HepG2 (cell line): ENCODE data around the gene SDK2. TPM values are rescaled to one million over a fixed set of nuclear protein-coding genes. Genes with fewer than 3 reads are reported as not detected.

Experiments used
- ATAC-seq: fragments of 200-7000 bp; cut with Tn5 transposase; 3 replicates; pipeline ENCODE4 v1.9.1; 2020; ENCODE audit warnings: mild to moderate bottlenecking, moderate library complexity
- BruUV-seq: library from RNA; stranded (reverse); fragments of 400-500 nt; replicated peaks from 2 replicates; lab custom pipeline; 2021; lab: Mats Ljungman, UMichigan
- CTCF ChIA-PET: fragments of 300-600 bp; formaldehyde crosslinking; extraction: SDS; loops from one replicate; lab custom pipeline; 2021; ENCODE audit warnings: low total read pairs, inconsistent platforms, low intra/inter-chr PET ratio; lab: Yijun Ruan, JAX
- POLR2A ChIA-PET: fragments of 350-600 bp; sonication (Branson Sonifier 250); formaldehyde crosslinking; loops from one replicate; lab custom pipeline; 2020; ENCODE audit warnings: antibody characterized with exemption, inconsistent platforms; lab: Yijun Ruan, JAX
- DNase-seq: peaks from one replicate; pipeline ENCODE4 v3.0.0-alpha.2; 2015; ENCODE audit warnings: low spot score
- FAIRE-seq: peaks from 3 replicates; lab custom pipeline; 2011; peaks lifted over from hg19 to GRCh38; lab: Jason Lieb, UNC
- H2AFZ ChIP-seq: one replicate; pipeline ENCODE4 v1.6.1; 2011; ENCODE audit warnings: low read length, inconsistent platforms
- H3K27ac ChIP-seq: fragments of 300-600 bp; 3 replicates; pipeline ENCODE4 v1.8.0; 2011; ENCODE audit warnings: mixed run types, mild to moderate bottlenecking, mixed read lengths, low read length, inconsistent platforms; ENCODE audit not compliant: insufficient read depth; ENCODE audit errors: extremely low read length
- H3K27me3 ChIP-seq, 2 experiments: fragments of 200-600 bp in 1 of 2; 2 replicates in 1 of 2; 3 replicates in 1 of 2; pipeline versions ENCODE4 v1.6.0 to v1.8.0; 2011; ENCODE audit warnings: low read length in 2 of 2, mild to moderate bottlenecking in 2 of 2, moderate library complexity in 2 of 2, inconsistent platforms in 1 of 2; ENCODE audit not compliant: insufficient read depth in 2 of 2, control insufficient read depth in 1 of 2
- H3K36me3 ChIP-seq, 2 experiments: fragments of 200-600 bp in 1 of 2; replicated peaks in 1 of 2; 2 replicates in 1 of 2; 3 replicates in 1 of 2; pipeline versions ENCODE4 v1.5.1 to v1.8.0; 2011; ENCODE audit warnings: low read length in 2 of 2, inconsistent platforms in 1 of 2; ENCODE audit not compliant: insufficient read depth in 2 of 2, control insufficient read depth in 1 of 2
- H3K4me1 ChIP-seq: 2 replicates; pipeline ENCODE4 v1.5.1; 2012; ENCODE audit warnings: low read length, inconsistent platforms; ENCODE audit not compliant: insufficient read depth
- H3K4me2 ChIP-seq: 2 replicates; pipeline ENCODE4 v1.6.0; 2011; ENCODE audit warnings: low read depth, low read length, inconsistent platforms
- H3K4me3 ChIP-seq, 3 experiments: fragments of 200-600 bp in 1 of 3; sonication (generic), shearing (Covaris generic) in 1 of 3; replicated peaks in 1 of 3; 2 replicates each; pipeline ENCODE4 v1.5.1; 2011 to 2016; ENCODE audit warnings: low read length in 3 of 3, inconsistent platforms in 2 of 3, low read depth in 2 of 3, mild to moderate bottlenecking in 2 of 3, control low read depth in 1 of 3, mixed read lengths in 1 of 3; ENCODE audit not compliant: insufficient read depth in 1 of 3
- H3K79me2 ChIP-seq: one replicate; pipeline ENCODE4 v1.6.1; 2011; ENCODE audit warnings: low read length, inconsistent platforms; ENCODE audit not compliant: insufficient read depth
- H3K9ac ChIP-seq: 2 replicates; pipeline ENCODE4 v1.6.0; 2011; ENCODE audit warnings: mild to moderate bottlenecking, low read depth, low read length, inconsistent platforms; ENCODE audit not compliant: insufficient read depth
- H3K9me3 ChIP-seq: 2 replicates; pipeline ENCODE4 v1.5.1; 2012; ENCODE audit warnings: mild to moderate bottlenecking, low read length
- H4K20me1 ChIP-seq: 2 replicates; pipeline ENCODE4 v1.6.0; 2011; ENCODE audit warnings: inconsistent platforms, mild to moderate bottlenecking, low read length, moderate library complexity; ENCODE audit not compliant: insufficient read depth
- ERF ChIP-seq: IDR thresholded peaks from 2 replicates; pipeline ENCODE4 v1.6.1; 2018; ENCODE audit warnings: missing biosample characterization, missing genetic modification reagents
- ESRRA ChIP-seq: sonication (generic); formaldehyde crosslinking; IDR thresholded peaks from 2 replicates; pipeline ENCODE4 v1.5.1; 2020; ENCODE audit warnings: mild to moderate bottlenecking, low read depth, missing genetic modification reagents
- FOSL1 ChIP-seq: sonication (generic); formaldehyde crosslinking; IDR thresholded peaks from 2 replicates; pipeline ENCODE4 v1.9.0; 2021; ENCODE audit warnings: missing genetic modification reagents, borderline replicate concordance
- FOSL2 ChIP-seq: sonication (generic); formaldehyde crosslinking; IDR thresholded peaks from 2 replicates; pipeline ENCODE4 v1.4.0; 2020; ENCODE audit warnings: missing genetic modification reagents
- SRF ChIP-seq: IDR thresholded peaks from 2 replicates; pipeline ENCODE4 v1.6.1; 2011; ENCODE audit warnings: mild to moderate bottlenecking, low read depth, low read length, moderate library complexity
- TEAD2 ChIP-seq: sonication (generic); formaldehyde crosslinking; IDR thresholded peaks from 2 replicates; pipeline ENCODE4 v1.9.0; 2021; ENCODE audit warnings: missing genetic modification reagents
- ZBTB20 ChIP-seq: sonication (generic); formaldehyde crosslinking; IDR thresholded peaks from 2 replicates; pipeline ENCODE4 v1.8.1; 2023; ENCODE audit warnings: missing genetic modification reagents, low read depth, mild to moderate bottlenecking, borderline replicate concordance
- ZNF12 ChIP-seq: sonication (generic); formaldehyde crosslinking; IDR thresholded peaks from 2 replicates; pipeline ENCODE4 v1.5.0; 2020; ENCODE audit warnings: missing genetic modification reagents
- ZNF143 ChIP-seq: sonication (generic); formaldehyde crosslinking; IDR thresholded peaks from 2 replicates; pipeline ENCODE4 v1.4.0; 2020; ENCODE audit warnings: missing genetic modification reagents
- WGBS: methylation state at CpG from one replicate; pipeline ENCODE4 v1.1.6; 2017; ENCODE audit warnings: low lambda C conversion rate; 5-methylcytosine and 5-hydroxymethylcytosine counted together
- in situ Hi-C: cut with HindIII; loops from 2 replicates; pipeline ENCODE4 v1.10.0; 2017; ENCODE audit warnings: low pct_unique_long_range_greater_than_20kb; ENCODE audit not compliant: extremely low pct_ligation_motif_present
- intact Hi-C: fragments of 100-400 bp; cut with micrococcal nuclease; formaldehyde crosslinking; loops from one replicate; pipeline ENCODE4 v1.10.0; 2022; ENCODE audit not compliant: unreplicated experiment
- polyA plus RNA-seq, 8 experiments: library from polyadenylated mRNA; depleted of rRNA in 3 of 8; stranded (reverse) in 7 of 8; unstranded in 1 of 8; fragments of >200 nt; fragmentation: Illumina TruSeq in 4 of 8; extraction: Trizol in 4 of 8; gene quantifications; 2 replicates each; pipeline versions ENCODE4 v1.2.1 to v1.2.3, GENCODE V29; 2011 to 2016; ENCODE audit warnings: low read depth in 4 of 8, missing spikeins in 1 of 8, mixed read lengths in 1 of 8; ENCODE audit not compliant: insufficient read depth in 1 of 8
- total RNA-seq, 5 experiments: library from RNA; depleted of rRNA; stranded (reverse); fragments of >200 nt; fragmentation: Illumina TruSeq; extraction: Trizol; gene quantifications; 2 replicates each; pipeline ENCODE4 v1.2.3, GENCODE V29; 2016; ENCODE audit warnings: low read depth in 1 of 5
- TF ChIP-seq, protein P1 (sequence below): sonication (generic); formaldehyde crosslinking; IDR thresholded peaks from 2 replicates; pipeline ENCODE4 v1.4.0; 2020; ENCODE audit warnings: missing genetic modification reagents
- TF ChIP-seq, protein P2 (sequence below): sonication (generic); formaldehyde crosslinking; IDR thresholded peaks from 2 replicates; pipeline ENCODE4 v1.4.0; 2020; ENCODE audit warnings: low read depth, mild to moderate bottlenecking, missing genetic modification reagents
- TF ChIP-seq, protein P3 (sequence below): sonication (generic); formaldehyde crosslinking; IDR thresholded peaks from 2 replicates; pipeline ENCODE4 v1.4.0; 2020; ENCODE audit warnings: missing genetic modification reagents, mild to moderate bottlenecking, borderline replicate concordance

The SDK2 gene
- total and polyA plus RNA-seq, 2 of the 13 experiments (the other 11 are each of a cell fraction or from before 2014, with no cell fraction given): not detected

DNA sequence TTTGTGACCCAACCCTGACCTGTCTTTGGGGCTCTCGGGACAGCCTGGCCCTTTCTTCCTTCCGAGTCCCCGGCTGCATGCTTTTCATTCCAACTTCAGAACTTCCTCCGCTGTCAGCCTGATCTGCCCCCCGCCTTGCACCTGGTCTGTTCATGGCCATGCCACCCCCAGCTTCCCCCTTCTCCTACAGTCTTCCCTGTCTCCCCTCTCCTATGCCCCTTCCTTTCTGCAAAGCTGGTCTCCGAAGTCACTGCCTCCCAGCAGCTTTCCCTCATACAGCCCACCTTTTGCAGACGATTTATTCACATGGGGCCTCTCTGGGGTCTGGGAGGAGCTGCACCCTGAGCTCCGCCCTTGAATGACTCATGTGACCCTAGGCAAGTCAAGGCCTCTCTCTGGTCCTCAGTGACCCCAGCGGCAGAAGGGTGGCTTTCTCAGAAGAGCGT lies 47.1 kb upstream of the SDK2 start:
- ChIA-PET POLR2A (no interaction called here), CTCF (no interaction called here)
- TF ChIP-seq TEAD2 (CRISPR knock-in tag) (no peak), ZNF143 (CRISPR knock-in tag) (no peak), ESRRA (no peak), ZBTB20 (CRISPR knock-in tag) (no peak), FOSL1 (no peak), FOSL2 (CRISPR knock-in tag) (peak; percentile 45), SRF (no peak), ERF (no peak), ZNF12 (CRISPR knock-in tag) (no peak)
- TF ChIP-seq, protein P1, sequence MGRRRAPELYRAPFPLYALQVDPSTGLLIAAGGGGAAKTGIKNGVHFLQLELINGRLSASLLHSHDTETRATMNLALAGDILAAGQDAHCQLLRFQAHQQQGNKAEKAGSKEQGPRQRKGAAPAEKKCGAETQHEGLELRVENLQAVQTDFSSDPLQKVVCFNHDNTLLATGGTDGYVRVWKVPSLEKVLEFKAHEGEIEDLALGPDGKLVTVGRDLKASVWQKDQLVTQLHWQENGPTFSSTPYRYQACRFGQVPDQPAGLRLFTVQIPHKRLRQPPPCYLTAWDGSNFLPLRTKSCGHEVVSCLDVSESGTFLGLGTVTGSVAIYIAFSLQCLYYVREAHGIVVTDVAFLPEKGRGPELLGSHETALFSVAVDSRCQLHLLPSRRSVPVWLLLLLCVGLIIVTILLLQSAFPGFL (CRISPR knock-in tag): no peak
- TF ChIP-seq, protein P2, sequence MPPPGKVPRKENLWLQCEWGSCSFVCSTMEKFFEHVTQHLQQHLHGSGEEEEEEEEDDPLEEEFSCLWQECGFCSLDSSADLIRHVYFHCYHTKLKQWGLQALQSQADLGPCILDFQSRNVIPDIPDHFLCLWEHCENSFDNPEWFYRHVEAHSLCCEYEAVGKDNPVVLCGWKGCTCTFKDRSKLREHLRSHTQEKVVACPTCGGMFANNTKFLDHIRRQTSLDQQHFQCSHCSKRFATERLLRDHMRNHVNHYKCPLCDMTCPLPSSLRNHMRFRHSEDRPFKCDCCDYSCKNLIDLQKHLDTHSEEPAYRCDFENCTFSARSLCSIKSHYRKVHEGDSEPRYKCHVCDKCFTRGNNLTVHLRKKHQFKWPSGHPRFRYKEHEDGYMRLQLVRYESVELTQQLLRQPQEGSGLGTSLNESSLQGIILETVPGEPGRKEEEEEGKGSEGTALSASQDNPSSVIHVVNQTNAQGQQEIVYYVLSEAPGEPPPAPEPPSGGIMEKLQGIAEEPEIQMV: 0 out of 2 replicates have a peak, but pooled peaks have one; percentile 59
- TF ChIP-seq, protein P3, sequence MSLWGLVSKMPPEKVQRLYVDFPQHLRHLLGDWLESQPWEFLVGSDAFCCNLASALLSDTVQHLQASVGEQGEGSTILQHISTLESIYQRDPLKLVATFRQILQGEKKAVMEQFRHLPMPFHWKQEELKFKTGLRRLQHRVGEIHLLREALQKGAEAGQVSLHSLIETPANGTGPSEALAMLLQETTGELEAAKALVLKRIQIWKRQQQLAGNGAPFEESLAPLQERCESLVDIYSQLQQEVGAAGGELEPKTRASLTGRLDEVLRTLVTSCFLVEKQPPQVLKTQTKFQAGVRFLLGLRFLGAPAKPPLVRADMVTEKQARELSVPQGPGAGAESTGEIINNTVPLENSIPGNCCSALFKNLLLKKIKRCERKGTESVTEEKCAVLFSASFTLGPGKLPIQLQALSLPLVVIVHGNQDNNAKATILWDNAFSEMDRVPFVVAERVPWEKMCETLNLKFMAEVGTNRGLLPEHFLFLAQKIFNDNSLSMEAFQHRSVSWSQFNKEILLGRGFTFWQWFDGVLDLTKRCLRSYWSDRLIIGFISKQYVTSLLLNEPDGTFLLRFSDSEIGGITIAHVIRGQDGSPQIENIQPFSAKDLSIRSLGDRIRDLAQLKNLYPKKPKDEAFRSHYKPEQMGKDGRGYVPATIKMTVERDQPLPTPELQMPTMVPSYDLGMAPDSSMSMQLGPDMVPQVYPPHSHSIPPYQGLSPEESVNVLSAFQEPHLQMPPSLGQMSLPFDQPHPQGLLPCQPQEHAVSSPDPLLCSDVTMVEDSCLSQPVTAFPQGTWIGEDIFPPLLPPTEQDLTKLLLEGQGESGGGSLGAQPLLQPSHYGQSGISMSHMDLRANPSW (CRISPR knock-in tag): no peak
- no peak overlapping the region for H3K4me3 ChIP-seq
- 30% methylated on average over 10 of the region's 10 CpGs for WGBS
- no peak overlapping the region for H3K4me2 ChIP-seq
- H3K79me2 ChIP-seq: no peaks in the 10 kb centered on the region
- in situ Hi-C loops: no loop called here
- no peak for ATAC-seq
- intact Hi-C loops: no loop called here
- no TSS peak for BruUV-seq
- FAIRE-seq: no peak
- H3K27me3 ChIP-seq: peaks cover 0 to 5% of the 10 kb centered on the region in 2 experiments; a peak in 1 of 5 replicates
- H2AFZ ChIP-seq: no peak overlapping the region
- H4K20me1 ChIP-seq: no peaks in the 10 kb centered on the region
- DNase-seq: no peak
- peaks cover 17% of the 10 kb centered on the region for H3K4me1 ChIP-seq
- H3K9ac ChIP-seq: no peak overlapping the region
- no peaks in the 10 kb centered on the region for H3K36me3 ChIP-seq
- H3K9me3 ChIP-seq: no peaks in the 10 kb centered on the region
- no peak overlapping the region for H3K27ac ChIP-seq
